Osteocyte (in vitro differentiated cells): ENCODE data around the gene PRKCE. TPM values are rescaled to one million over a fixed set of nuclear protein-coding genes. Genes with fewer than 3 reads are reported as not detected.

Experiments
- DNase-seq: peaks from one replicate; pipeline ENCODE4 v3.0.0; 2021; ENCODE audit warnings: mixed read lengths; ENCODE audit not compliant: unreplicated experiment; ENCODE audit errors: extremely low spot score
- H3K27ac Mint-ChIP-seq: one replicate; pipeline ENCODE4 v1.8.0; 2021; ENCODE audit warnings: mild to moderate bottlenecking, mixed read lengths; ENCODE audit not compliant: unreplicated experiment
- H3K27me3 Mint-ChIP-seq: one replicate; pipeline ENCODE4 v1.8.0; 2021; ENCODE audit warnings: mixed read lengths; ENCODE audit not compliant: unreplicated experiment
- H3K36me3 Mint-ChIP-seq: one replicate; pipeline ENCODE4 v1.8.0; 2021; ENCODE audit warnings: mixed read lengths; ENCODE audit not compliant: unreplicated experiment
- H3K4me1 Mint-ChIP-seq: one replicate; pipeline ENCODE4 v1.8.0; 2021; ENCODE audit warnings: mixed read lengths; ENCODE audit not compliant: unreplicated experiment
- H3K4me3 Mint-ChIP-seq: one replicate; pipeline ENCODE4 v1.8.0; 2021; ENCODE audit warnings: mild to moderate bottlenecking, moderate library complexity, mixed read lengths; ENCODE audit not compliant: unreplicated experiment
- H3K9me3 Mint-ChIP-seq: one replicate; pipeline ENCODE4 v1.8.0; 2021; ENCODE audit warnings: mixed read lengths; ENCODE audit not compliant: unreplicated experiment
- total RNA-seq: library from RNA; stranded (reverse); gene quantifications from 2 replicates; pipeline ENCODE4 v1.2.1, GENCODE V29; 2021
- TF ChIP-seq, protein P1 (sequence below): fragments of 200-600 bp; sonication (generic); IDR thresholded peaks from 2 replicates; pipeline ENCODE4 v1.5.0; 2021; ENCODE audit warnings: antibody characterized with exemption, mild to moderate bottlenecking, moderate library complexity

The PRKCE gene
- total RNA-seq, 1 donor from 2014 or later: 13.8 TPM

DNA sequence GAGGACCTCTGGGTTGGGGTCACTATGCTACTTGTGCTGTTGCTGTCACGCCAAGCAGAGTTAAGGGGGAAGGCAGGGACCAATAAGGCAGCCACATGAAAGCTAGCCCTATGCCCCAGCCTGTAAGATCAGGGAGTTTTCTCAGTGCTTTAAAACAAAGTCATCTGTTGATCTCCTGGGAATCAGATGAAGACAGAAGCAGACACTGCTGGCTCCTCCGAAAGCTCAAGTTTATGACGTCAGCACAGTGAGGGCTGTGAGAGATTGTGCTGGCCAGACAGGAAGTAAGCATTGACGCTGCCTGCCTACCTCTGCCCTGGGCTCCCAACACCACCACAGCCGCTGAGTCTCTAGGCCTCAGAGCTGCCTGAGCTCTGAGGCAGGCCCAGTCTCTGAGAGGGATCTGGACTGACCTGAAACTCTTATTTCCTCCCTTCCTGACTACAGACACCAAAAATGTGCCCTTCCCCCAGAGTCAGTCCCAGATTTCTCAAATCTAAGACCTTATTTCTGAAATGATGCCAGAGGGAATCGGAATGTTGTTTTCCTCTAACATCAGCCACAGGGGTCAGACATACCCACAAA is 527.7 kb downstream of the PRKCE start:
- Mint-ChIP-seq H3K36me3 (peaks cover 3% of the 10 kb centered on the region), H3K4me1 (peaks cover 15% of the 10 kb centered on the region)

DNA sequence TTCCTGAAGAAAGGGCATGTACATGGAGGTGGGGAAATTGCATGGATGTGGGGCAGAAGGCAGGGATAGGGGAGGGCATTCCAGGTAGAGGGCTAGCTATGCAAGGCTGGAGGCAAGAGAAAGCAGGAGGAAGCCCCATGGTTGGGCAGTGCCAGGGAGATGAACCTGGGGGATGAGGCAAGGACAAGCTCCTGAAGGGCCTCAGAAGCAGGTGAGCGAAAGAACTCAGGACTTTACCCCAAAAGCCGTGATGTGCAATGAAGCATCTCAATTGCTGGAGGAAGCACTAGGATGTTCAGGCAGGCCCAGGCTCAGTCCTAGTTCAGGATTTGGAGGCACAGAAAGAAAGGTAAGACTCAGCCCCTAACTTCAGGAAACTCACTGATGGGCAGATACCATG is 528.7 kb downstream of the PRKCE start:
- no peak overlapping the region for H3K27ac Mint-ChIP-seq

More for the DNA sequence above, 527.7 kb downstream of the PRKCE start:
- Mint-ChIP-seq H3K27me3 (no peaks in the 10 kb centered on the region), H3K9me3 (no peaks in the 10 kb centered on the region), H3K4me3 (no peak overlapping the region), H3K27ac (peak overlapping the region; percentile 93)
- no peak for DNase-seq
- TF ChIP-seq, protein P1, sequence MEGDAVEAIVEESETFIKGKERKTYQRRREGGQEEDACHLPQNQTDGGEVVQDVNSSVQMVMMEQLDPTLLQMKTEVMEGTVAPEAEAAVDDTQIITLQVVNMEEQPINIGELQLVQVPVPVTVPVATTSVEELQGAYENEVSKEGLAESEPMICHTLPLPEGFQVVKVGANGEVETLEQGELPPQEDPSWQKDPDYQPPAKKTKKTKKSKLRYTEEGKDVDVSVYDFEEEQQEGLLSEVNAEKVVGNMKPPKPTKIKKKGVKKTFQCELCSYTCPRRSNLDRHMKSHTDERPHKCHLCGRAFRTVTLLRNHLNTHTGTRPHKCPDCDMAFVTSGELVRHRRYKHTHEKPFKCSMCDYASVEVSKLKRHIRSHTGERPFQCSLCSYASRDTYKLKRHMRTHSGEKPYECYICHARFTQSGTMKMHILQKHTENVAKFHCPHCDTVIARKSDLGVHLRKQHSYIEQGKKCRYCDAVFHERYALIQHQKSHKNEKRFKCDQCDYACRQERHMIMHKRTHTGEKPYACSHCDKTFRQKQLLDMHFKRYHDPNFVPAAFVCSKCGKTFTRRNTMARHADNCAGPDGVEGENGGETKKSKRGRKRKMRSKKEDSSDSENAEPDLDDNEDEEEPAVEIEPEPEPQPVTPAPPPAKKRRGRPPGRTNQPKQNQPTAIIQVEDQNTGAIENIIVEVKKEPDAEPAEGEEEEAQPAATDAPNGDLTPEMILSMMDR: no peak

DNA sequence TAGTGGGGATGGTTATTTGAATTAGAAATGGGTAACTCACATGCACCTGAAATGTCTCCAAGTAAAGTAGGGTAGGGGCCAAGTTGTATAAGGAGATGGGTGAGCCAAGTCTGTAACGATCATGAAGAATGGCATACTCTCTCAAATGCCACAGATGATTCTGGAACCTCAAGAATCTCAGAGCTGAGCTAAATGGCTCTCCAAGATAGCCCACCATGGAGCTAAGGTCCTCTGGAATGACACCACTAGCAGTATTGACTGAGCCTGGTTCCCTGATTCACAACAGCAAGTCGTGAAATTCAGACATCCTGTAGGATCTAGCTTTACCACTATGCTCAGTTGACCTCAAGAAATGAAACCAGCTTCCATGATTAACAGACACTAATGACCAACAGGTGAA is 529.8 kb downstream of the PRKCE start:
- no peaks in the 10 kb centered on the region for H3K27me3 Mint-ChIP-seq
- H3K4me1 Mint-ChIP-seq: peaks cover 15% of the 10 kb centered on the region
- TF ChIP-seq, protein P1: no peak

More for the DNA sequence above, 528.7 kb downstream of the PRKCE start:
- Mint-ChIP-seq H3K4me3 (no peak overlapping the region), H3K27me3 (no peaks in the 10 kb centered on the region), H3K4me1 (peaks cover 15% of the 10 kb centered on the region), H3K36me3 (peaks cover 6% of the 10 kb centered on the region), H3K9me3 (no peaks in the 10 kb centered on the region)
- TF ChIP-seq, protein P1: no peak
- DNase-seq: no peak

DNA sequence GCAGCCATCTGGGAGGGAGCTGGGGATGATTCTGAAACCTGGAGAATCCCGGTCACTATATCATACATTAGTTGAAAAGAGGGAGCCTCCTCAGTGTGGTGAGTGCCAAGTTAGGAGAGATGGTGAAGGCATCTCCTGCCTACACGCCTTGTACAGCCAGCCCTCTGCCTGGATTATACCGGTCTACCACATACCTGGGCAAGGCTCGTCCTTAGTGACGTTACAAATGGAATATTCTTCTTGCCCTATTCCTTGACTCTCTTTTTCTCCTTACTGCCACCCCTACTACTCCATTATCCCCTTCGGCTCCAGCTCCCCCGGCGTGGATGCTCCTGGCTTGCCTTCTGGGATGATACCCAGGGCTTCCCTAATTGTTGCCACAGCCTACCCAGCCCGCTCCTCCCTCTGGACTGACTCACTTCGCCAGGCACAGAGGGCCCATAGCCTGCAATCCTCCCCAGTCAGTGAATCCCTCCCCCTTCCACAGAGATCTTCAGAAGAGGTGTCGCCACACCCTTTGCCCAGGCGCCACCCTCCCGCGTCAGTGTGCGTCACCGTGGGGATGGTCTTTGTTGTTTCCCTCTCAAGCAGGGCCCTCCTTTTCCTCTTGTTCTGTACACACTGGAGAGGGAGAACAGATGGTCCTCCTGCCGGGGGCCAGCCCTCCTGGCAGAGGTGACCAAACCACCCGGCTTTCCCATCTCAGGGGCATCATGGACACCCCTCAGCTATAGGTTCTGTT is 530.5 kb downstream of the PRKCE start:
- peaks cover 15% of the 10 kb centered on the region for H3K4me1 Mint-ChIP-seq
- peaks cover 9% of the 10 kb centered on the region for H3K36me3 Mint-ChIP-seq
- DNase-seq: no peak
- no peaks in the 10 kb centered on the region for H3K27me3 Mint-ChIP-seq
- H3K4me3 Mint-ChIP-seq: no peak overlapping the region
- H3K27ac Mint-ChIP-seq: no peak overlapping the region
- no peaks in the 10 kb centered on the region for H3K9me3 Mint-ChIP-seq
- TF ChIP-seq, protein P1: no peak

More for the DNA sequence above, 529.8 kb downstream of the PRKCE start:
- H3K27ac Mint-ChIP-seq: no peak overlapping the region
- H3K36me3 Mint-ChIP-seq: peaks cover 9% of the 10 kb centered on the region
- no peaks in the 10 kb centered on the region for H3K9me3 Mint-ChIP-seq
- no peak overlapping the region for H3K4me3 Mint-ChIP-seq
- no peak for DNase-seq

DNA sequence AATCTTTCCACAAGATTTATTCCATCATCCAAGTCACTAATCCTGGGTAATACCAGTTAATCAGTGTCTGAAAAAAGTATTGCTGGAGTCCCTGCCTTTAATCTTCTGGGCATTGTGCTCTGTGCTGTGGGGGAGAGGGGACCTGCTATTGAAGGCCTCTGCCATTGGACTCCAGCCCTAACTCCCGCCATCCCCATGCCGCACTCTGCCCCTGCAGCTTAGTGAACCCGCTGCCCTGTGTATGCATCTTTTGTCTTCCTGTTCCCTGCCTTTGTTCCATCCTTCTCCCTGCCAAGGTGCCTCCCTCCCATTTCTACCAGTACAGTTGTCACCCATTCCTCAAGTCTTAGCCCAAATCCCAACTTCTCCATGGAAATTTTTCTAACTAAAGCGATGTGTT is 532.0 kb downstream of the PRKCE start:
- H3K27ac Mint-ChIP-seq: no peak overlapping the region
- peaks cover 15% of the 10 kb centered on the region for H3K4me1 Mint-ChIP-seq
- H3K36me3 Mint-ChIP-seq: peaks cover 11% of the 10 kb centered on the region

More for the DNA sequence above, 532.0 kb downstream of the PRKCE start:
- no peaks in the 10 kb centered on the region for H3K9me3 Mint-ChIP-seq
- DNase-seq: no peak
- TF ChIP-seq, protein P1: no peak
- H3K27me3 Mint-ChIP-seq: no peaks in the 10 kb centered on the region
- H3K4me3 Mint-ChIP-seq: no peak overlapping the region
